Suppressor macrophage treated with lipopolysaccharide for 1 hour (primary cell): ENCODE measurements around the gene LIN7A.

ENCODE experiments used
- DNase-seq, 3 donors: peaks; one replicate each; pipeline ENCODE4 v3.0.0-alpha.2; 2020 to 2022

LIN7A gene

GRCh38 chr12:80937391-80938238, at the start of gene LIN7A:
LIN7A (minus strand) TSS chr12:80937934; CDS start chr12:80937722, 212 bp downstream.
- DNase-seq = peak in 2 of 3 donors; percentile 25 to 51

- DNase-seq = no peak
Observed at GRCh38 chr12:80986224-80986623, 48.5 kb upstream of the LIN7A start.

GRCh38 chr12:80979816-80980215, 42.1 kb upstream of the LIN7A start:
- no peak for DNase-seq

GRCh38 chr12:80979251-80979650, 41.5 kb upstream of the LIN7A start:
- DNase-seq = no peak

GRCh38 chr12:80977346-80977745, 39.6 kb upstream of the LIN7A start:
- DNase-seq = no peak

GRCh38 chr12:80968326-80968725, 30.6 kb upstream of the LIN7A start:
- DNase-seq = no peak

- DNase-seq = no peak
Observed at GRCh38 chr12:80967565-80967964, 29.8 kb upstream of the LIN7A start.

- DNase-seq = no peak
Observed at GRCh38 chr12:80966001-80966400, 28.3 kb upstream of the LIN7A start.

GRCh38 chr12:80958162-80958561, 20.4 kb upstream of the LIN7A start:
- no peak for DNase-seq

- DNase-seq = no peak
Observed at GRCh38 chr12:80954857-80955520, 17.3 kb upstream of the LIN7A start.

GRCh38 chr12:80952443-80952842, 14.7 kb upstream of the LIN7A start:
- no peak for DNase-seq

GRCh38 chr12:80946591-80946990, 8.9 kb upstream of the LIN7A start:
- DNase-seq = peak in 1 of 3 donors; percentile 14

- DNase-seq = no peak
Observed at GRCh38 chr12:80943338-80943737, 5.6 kb upstream of the LIN7A start.

GRCh38 chr12:80941916-80942315, 4.2 kb upstream of the LIN7A start:
- no peak for DNase-seq

GRCh38 chr12:80939231-80939950, 1.7 kb upstream of the LIN7A start:
- peak; percentile 39 to 57 (median 50) for DNase-seq

- no peak for DNase-seq
Observed at GRCh38 chr12:80938397-80938796, 663 bp upstream of the LIN7A start.

GRCh38 chr12:80936642-80937390, 918 bp downstream of the LIN7A start:
- peak; percentile 36 to 71 (median 45) for DNase-seq

- DNase-seq = peak in 1 of 3 donors; percentile 11
Observed at GRCh38 chr12:80936353-80936641, 1.4 kb downstream of the LIN7A start.

- DNase-seq = no peak
Observed at GRCh38 chr12:80935111-80935510, 2.6 kb downstream of the LIN7A start.

GRCh38 chr12:80925983-80926382, 11.8 kb downstream of the LIN7A start:
- no peak for DNase-seq

- no peak for DNase-seq
Observed at GRCh38 chr12:80925237-80925636, 12.5 kb downstream of the LIN7A start.

- DNase-seq = no peak
Observed at GRCh38 chr12:80924437-80924836, 13.3 kb downstream of the LIN7A start.

- DNase-seq = no peak
Observed at GRCh38 chr12:80920006-80920405, 17.7 kb downstream of the LIN7A start.
